ENCODE measurements around the gene DISC1.

GRCh38 chr1:231970684-231971083 lies 344.1 kb downstream of the DISC1 start:
- TF ChIP-seq CTCF (IDR thresholded peaks at IDR 0.05) (no peak), REST (IDR thresholded peaks at IDR 0.05; ENCODE audit: insufficient read depth in 1 of 2, low read depth in 2 of 2, low read length in 1 of 2) (no peak)
